Jurkat, Clone E6-1 (cell line): ENCODE data around the gene ATG14.
A peak's percentile ranks its signal among the peaks of the same experiment; 100 is the strongest.
"Not testable (repeated sequence)": the region's sequence is repeated elsewhere in the genome, so short reads cannot be mapped to it uniquely, and the experiment has no call there.

Experiments used
- DNase-seq: peaks from one replicate; pipeline ENCODE4 v3.0.0-alpha.2; 2011; ENCODE audit warnings: low read depth, low spot score
- H3K4me3 ChIP-seq: 2 replicates; pipeline ENCODE4 v1.5.1; 2011; ENCODE audit warnings: mild to moderate bottlenecking, low read length, control low read depth, moderate library complexity

ATG14 gene

GRCh38 chr14:55359307-55359706 is 52.3 kb downstream of the ATG14 start:
- H3K4me3 ChIP-seq, result no peak overlapping the region
- no peak for DNase-seq

GRCh38 chr14:55356913-55357312 is 54.7 kb downstream of the ATG14 start:
- no peak overlapping the region for H3K4me3 ChIP-seq
- no peak for DNase-seq

- DNase-seq, result no peak
- no peak overlapping the region for H3K4me3 ChIP-seq
These were observed 55.7 kb downstream of the ATG14 start for GRCh38 chr14:55355922-55356321.

- peak; percentile 70 for DNase-seq
- H3K4me3 ChIP-seq, result no peak overlapping the region
These were observed 57.1 kb downstream of the ATG14 start for GRCh38 chr14:55354500-55354899.

- DNase-seq, result no peak
- no peak overlapping the region for H3K4me3 ChIP-seq
These were observed 57.8 kb downstream of the ATG14 start for GRCh38 chr14:55353686-55354467.

- no peak overlapping the region for H3K4me3 ChIP-seq
- no peak for DNase-seq
These were observed 59.4 kb downstream of the ATG14 start for GRCh38 chr14:55352201-55352600.

- no peak overlapping the region for H3K4me3 ChIP-seq
- DNase-seq, result no peak
These were observed 60.5 kb downstream of the ATG14 start for GRCh38 chr14:55351111-55351510.

GRCh38 chr14:55350461-55350860 is 61.2 kb downstream of the ATG14 start:
- no peak overlapping the region for H3K4me3 ChIP-seq
- no peak for DNase-seq

GRCh38 chr14:55349565-55349964 is 62.1 kb downstream of the ATG14 start:
- no peak for DNase-seq
- H3K4me3 ChIP-seq, result no peak overlapping the region

- no peak overlapping the region for H3K4me3 ChIP-seq
- DNase-seq, result no peak
These were observed 62.7 kb downstream of the ATG14 start for GRCh38 chr14:55348766-55349453.

- no peak for DNase-seq
- no peak overlapping the region for H3K4me3 ChIP-seq
These were observed 63.9 kb downstream of the ATG14 start for GRCh38 chr14:55347748-55348147.

- no peak for DNase-seq
- no peak overlapping the region for H3K4me3 ChIP-seq
These were observed 64.6 kb downstream of the ATG14 start for GRCh38 chr14:55347040-55347439.

- not testable (repeated sequence) for H3K4me3 ChIP-seq, DNase-seq
These were observed 67.0 kb downstream of the ATG14 start for GRCh38 chr14:55344582-55345163.

GRCh38 chr14:55341781-55342180 is 69.8 kb downstream of the ATG14 start:
- no peak overlapping the region for H3K4me3 ChIP-seq
- no peak for DNase-seq

- no peak for DNase-seq
These were observed 71.1 kb downstream of the ATG14 start for GRCh38 chr14:55340482-55340881.

GRCh38 chr14:55339770-55340169 is 71.9 kb downstream of the ATG14 start:
- DNase-seq, result no peak

More at GRCh38 chr14:55340482-55340881, 71.1 kb downstream of the ATG14 start:
- H3K4me3 ChIP-seq, result no peak overlapping the region

GRCh38 chr14:55336691-55337090 is 74.9 kb downstream of the ATG14 start:
- H3K4me3 ChIP-seq, result no peak overlapping the region
- DNase-seq, result no peak

More at GRCh38 chr14:55339770-55340169, 71.9 kb downstream of the ATG14 start:
- H3K4me3 ChIP-seq, result no peak overlapping the region

- peak; percentile 10 for DNase-seq
- no peak overlapping the region for H3K4me3 ChIP-seq
These were observed 75.5 kb downstream of the ATG14 start for GRCh38 chr14:55336162-55336561.

- DNase-seq, result no peak
- H3K4me3 ChIP-seq, result no peak overlapping the region
These were observed 77.7 kb downstream of the ATG14 start for GRCh38 chr14:55333711-55334485.
